MCF 10A (cell line): Measurements from ENCODE around the gene GSG1. TPM values are rescaled to one million over a fixed set of nuclear protein-coding genes. Genes with fewer than 3 reads are reported as not detected.

Experiments
- BruUV-seq: library from RNA; stranded (reverse); fragments of 400-500 nt; replicated peaks from 2 replicates; lab custom pipeline; 2021; lab: Mats Ljungman, UMichigan
- CTCF ChIA-PET: fragments of 300-600 bp; sonication (Branson Sonifier 250); formaldehyde crosslinking; extraction: SDS; loops from one replicate; lab custom pipeline; 2021; ENCODE audit warnings: antibody characterized with exemption, inconsistent platforms; lab: Yijun Ruan, JAX
- POLR2A ChIA-PET: fragments of 300-600, 350-650 bp; sonication (Branson Sonifier 250); formaldehyde crosslinking; extraction: SDS; loops from one replicate; lab custom pipeline; 2020; ENCODE audit warnings: antibody characterized with exemption, inconsistent platforms; lab: Yijun Ruan, JAX
- DNase-seq: peaks from one replicate; pipeline ENCODE4 v3.0.0-alpha.2; 2018; ENCODE audit not compliant: unreplicated experiment
- H3K27ac Mint-ChIP-seq: one replicate; pipeline ENCODE4 v1.8.0; 2022; ENCODE audit warnings: mild to moderate bottlenecking, low read depth, mixed read lengths; ENCODE audit not compliant: unreplicated experiment
- H3K27me3 Mint-ChIP-seq: one replicate; pipeline ENCODE4 v1.8.0; 2022; ENCODE audit warnings: mixed read lengths; ENCODE audit not compliant: insufficient read depth, unreplicated experiment
- H3K36me3 Mint-ChIP-seq: one replicate; pipeline ENCODE4 v1.8.0; 2022; ENCODE audit warnings: mild to moderate bottlenecking, moderate library complexity, mixed read lengths; ENCODE audit not compliant: insufficient read depth, unreplicated experiment
- H3K4me1 Mint-ChIP-seq: one replicate; pipeline ENCODE4 v1.8.0; 2022; ENCODE audit warnings: mixed read lengths; ENCODE audit not compliant: insufficient read depth, unreplicated experiment
- H3K4me3 Mint-ChIP-seq: one replicate; pipeline ENCODE4 v1.8.0; 2022; ENCODE audit warnings: mild to moderate bottlenecking, moderate library complexity, mixed read lengths; ENCODE audit not compliant: unreplicated experiment
- H3K9me3 Mint-ChIP-seq: one replicate; pipeline ENCODE4 v1.8.0; 2022; ENCODE audit warnings: mixed read lengths; ENCODE audit not compliant: unreplicated experiment
- intact Hi-C: fragments of 100-400 bp; cut with micrococcal nuclease; formaldehyde crosslinking; loops from 2 replicates; pipeline ENCODE4 v1.14.1; 2022
- total RNA-seq: library from RNA; stranded (reverse); gene quantifications from 2 replicates; pipeline ENCODE4 v1.2.3, GENCODE V29; 2022
- TF ChIP-seq, protein P1 (sequence below): fragments of 200-600 bp; IDR thresholded peaks from one replicate; pipeline ENCODE4 v1.8.0; 2022; ENCODE audit warnings: antibody characterized with exemption, mild to moderate bottlenecking; ENCODE audit not compliant: unreplicated experiment

Gene GSG1
- total RNA-seq, 1 experiment from 2014 or later = not detected

DNA sequence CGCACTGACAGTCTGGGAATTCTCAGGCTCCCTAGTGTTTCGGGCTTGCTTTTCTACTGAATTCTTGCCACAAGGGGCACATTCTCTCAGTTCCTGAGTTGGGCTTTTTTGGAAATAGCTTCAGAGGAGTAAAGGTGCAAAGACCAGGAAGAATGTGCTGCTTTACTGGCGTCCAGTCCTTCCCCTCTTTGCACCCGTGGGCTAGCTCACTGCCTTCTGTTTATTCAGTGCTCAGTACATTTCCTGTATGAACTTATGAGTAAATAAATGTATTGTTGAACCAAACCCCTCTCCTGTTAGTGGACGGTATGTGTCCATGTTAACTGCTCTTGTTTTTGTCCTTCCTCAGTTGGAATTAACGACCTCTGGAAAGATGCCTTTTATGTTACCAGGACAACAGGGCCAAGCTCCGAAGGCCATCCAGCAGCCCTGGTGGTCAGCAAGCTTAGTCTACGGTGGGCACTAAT lies 24.0 kb downstream of the GSG1 start:
- Mint-ChIP-seq H3K27ac (no peak overlapping the region), H3K4me1 (peaks cover 2% of the 10 kb centered on the region), H3K27me3 (no peaks in the 10 kb centered on the region), H3K9me3 (no peaks in the 10 kb centered on the region), H3K4me3 (no peak overlapping the region), H3K36me3 (peaks cover 17% of the 10 kb centered on the region)
- ChIA-PET CTCF (no interaction called here), POLR2A (interaction anchor here (0.8 to 0.9 kb wide), 2 partner anchors 52 to 292 kb away, joined by 3 to 5 read pairs; no protein-coding TSS in a partner anchor)
- no peak for DNase-seq
- TF ChIP-seq, protein P1, sequence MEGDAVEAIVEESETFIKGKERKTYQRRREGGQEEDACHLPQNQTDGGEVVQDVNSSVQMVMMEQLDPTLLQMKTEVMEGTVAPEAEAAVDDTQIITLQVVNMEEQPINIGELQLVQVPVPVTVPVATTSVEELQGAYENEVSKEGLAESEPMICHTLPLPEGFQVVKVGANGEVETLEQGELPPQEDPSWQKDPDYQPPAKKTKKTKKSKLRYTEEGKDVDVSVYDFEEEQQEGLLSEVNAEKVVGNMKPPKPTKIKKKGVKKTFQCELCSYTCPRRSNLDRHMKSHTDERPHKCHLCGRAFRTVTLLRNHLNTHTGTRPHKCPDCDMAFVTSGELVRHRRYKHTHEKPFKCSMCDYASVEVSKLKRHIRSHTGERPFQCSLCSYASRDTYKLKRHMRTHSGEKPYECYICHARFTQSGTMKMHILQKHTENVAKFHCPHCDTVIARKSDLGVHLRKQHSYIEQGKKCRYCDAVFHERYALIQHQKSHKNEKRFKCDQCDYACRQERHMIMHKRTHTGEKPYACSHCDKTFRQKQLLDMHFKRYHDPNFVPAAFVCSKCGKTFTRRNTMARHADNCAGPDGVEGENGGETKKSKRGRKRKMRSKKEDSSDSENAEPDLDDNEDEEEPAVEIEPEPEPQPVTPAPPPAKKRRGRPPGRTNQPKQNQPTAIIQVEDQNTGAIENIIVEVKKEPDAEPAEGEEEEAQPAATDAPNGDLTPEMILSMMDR = no peak
- no TSS peak for BruUV-seq
- intact Hi-C loops = no loop called here

- Mint-ChIP-seq H3K27me3 (no peaks in the 10 kb centered on the region), H3K4me1 (peaks cover 27% of the 10 kb centered on the region), H3K4me3 (no peak overlapping the region), H3K27ac (no peak overlapping the region), H3K9me3 (no peaks in the 10 kb centered on the region), H3K36me3 (peaks cover 11% of the 10 kb centered on the region)
- BruUV-seq = no TSS peak
- DNase-seq = no peak
- ChIA-PET CTCF (interaction anchor here (0.7 to 1.0 kb wide), 3 partner anchors 10 to 459 kb away, joined by 3 read pairs; no protein-coding TSS in a partner anchor), POLR2A (interaction anchor here (0.7 kb wide), 1 partner anchor 31 kb away, joined by 3 read pairs; no protein-coding TSS in a partner anchor)
- TF ChIP-seq, protein P1 = no peak
- intact Hi-C loops = no loop called here
These were observed 27.5 kb downstream of the GSG1 start for GRCh38 chr12:13075786-13076570.

GRCh38 chr12:13075118-13075480 lies 28.4 kb downstream of the GSG1 start:
- ChIA-PET POLR2A (interaction anchor here (0.6 kb wide), 1 partner anchor 163 kb away, joined by 3 read pairs; no protein-coding TSS in a partner anchor), CTCF (interaction anchor here (1.0 to 1.4 kb wide), 2 partner anchors 11 to 98 kb away, joined by 3 to 4 read pairs; no protein-coding TSS in a partner anchor)
- TF ChIP-seq, protein P1 = no peak
- no peak for DNase-seq
- Mint-ChIP-seq H3K36me3 (peaks cover 7% of the 10 kb centered on the region), H3K9me3 (no peaks in the 10 kb centered on the region), H3K27ac (no peak overlapping the region), H3K4me3 (no peak overlapping the region), H3K4me1 (peaks cover 29% of the 10 kb centered on the region), H3K27me3 (no peaks in the 10 kb centered on the region)
- intact Hi-C loops = no loop called here
- no TSS peak for BruUV-seq

- TF ChIP-seq, protein P1 = no peak
- peaks cover 29% of the 10 kb centered on the region for H3K4me1 Mint-ChIP-seq
- H3K27ac Mint-ChIP-seq = peak overlapping the region; percentile 28
- no TSS peak for BruUV-seq
- ChIA-PET POLR2A (interaction anchor here (0.6 to 1.8 kb wide), 11 partner anchors 11 to 162 kb away, joined by 3 to 5 read pairs (median 4); no protein-coding TSS in a partner anchor), CTCF (interaction anchor here (0.9 to 2.1 kb wide), 5 partner anchors 11 to 141 kb away, joined by 3 to 6 read pairs (median 4); no protein-coding TSS in a partner anchor)
- H3K27me3 Mint-ChIP-seq = no peaks in the 10 kb centered on the region
- peaks cover 7% of the 10 kb centered on the region for H3K36me3 Mint-ChIP-seq
- no peak overlapping the region for H3K4me3 Mint-ChIP-seq
- intact Hi-C loops = no loop called here
- no peak for DNase-seq
- H3K9me3 Mint-ChIP-seq = no peaks in the 10 kb centered on the region
These were observed 28.9 kb downstream of the GSG1 start for GRCh38 chr12:13074396-13075117.
